NCI-H526 treated with DMSO at 0.1 percent for 48 hours (cell line): ENCODE data around the gene CCDC92.

Experiments used
- DNase-seq: peaks from one replicate; lab custom pipeline; 2025; lab: John Stamatoyannopoulos, UW

CCDC92 gene

DNA sequence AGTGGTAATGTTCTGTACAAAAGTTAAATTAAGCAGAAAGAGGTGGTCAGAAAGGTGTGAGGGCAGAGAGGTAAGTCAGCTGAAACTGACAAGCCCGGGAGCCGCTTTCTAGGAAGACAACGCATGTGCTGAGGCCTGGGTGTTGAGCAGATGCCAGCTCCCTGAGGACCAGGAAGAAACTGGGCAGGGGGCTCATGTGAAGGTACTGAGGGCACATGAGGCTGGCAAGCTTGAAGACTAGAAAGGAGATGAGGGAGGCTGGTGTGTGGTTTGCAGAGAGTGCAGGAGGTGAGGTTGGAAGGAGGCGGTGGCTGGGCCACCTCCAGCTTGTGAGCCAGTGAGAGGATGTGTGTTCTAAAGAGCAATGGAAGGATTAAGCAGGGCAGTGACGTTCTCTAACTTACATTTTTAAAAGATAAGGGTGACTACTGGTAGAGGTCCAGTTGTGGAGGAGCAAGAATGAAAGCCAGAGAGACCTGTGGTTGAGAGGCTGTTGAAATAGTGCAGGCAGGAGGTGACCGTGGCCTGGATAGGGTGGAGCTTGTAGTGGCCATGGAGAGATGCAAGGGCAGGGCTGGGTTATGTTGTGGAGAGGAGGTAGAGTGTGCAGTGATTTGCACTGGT, 29.5 kb upstream of the CCDC92 start:
- no peak for DNase-seq

DNA sequence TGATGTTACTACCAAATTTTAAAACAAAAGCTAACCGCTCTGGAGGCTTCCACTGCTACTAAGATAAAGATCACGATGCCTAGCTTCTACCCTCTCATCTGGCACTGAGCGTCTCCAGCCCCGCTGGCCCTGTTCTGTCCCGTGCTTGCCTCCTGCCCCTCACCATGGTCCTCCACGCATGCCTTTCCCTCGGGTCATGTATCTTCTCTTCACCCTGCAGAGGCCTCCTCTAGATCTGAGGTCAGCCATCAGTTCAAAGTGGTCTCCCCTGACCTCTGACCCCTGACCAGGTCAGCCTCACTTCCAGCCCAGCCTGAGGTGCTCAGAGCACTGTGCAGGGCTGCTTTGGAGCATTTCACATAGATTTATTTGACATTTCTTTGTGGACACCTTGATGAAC, 28.7 kb upstream of the CCDC92 start:
- DNase-seq = no peak

DNA sequence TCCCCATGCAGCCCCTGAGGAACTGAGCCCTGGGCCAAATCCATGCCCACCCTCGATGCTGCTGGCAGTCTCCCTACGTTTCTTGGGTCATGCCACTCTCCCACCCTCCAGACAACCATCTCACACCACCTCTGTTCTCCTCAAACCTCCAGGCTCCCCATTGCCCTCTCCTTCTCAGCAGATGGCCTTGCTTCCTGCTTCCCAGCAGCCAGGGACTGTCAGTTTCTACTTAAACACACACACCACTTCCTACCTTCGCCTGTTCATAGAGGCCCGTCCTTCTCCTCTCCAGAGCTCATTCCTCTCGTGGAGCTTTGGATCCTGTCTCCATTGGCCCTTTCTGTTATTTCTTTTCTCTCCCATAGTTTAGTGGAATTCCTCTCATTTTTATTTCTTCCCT, 27.5 kb upstream of the CCDC92 start:
- no peak for DNase-seq

DNA sequence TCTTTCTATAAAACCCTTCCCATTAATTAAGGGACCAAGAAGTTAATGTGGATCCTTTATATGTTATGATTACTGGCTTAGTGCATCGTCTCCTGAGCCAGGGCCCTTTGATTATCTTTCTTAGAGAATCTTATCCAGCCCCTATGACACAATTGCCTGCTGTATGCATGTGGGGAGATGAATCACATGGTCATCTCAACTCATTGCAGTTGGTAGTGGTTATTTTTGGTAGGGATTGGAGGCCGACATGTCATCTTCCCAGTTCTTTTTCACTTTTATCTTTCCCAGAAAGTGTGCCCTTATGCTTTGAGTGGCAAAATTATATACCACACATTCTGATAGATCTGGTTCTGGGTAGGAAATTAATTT, 26.3 kb upstream of the CCDC92 start:
- no peak for DNase-seq

DNA sequence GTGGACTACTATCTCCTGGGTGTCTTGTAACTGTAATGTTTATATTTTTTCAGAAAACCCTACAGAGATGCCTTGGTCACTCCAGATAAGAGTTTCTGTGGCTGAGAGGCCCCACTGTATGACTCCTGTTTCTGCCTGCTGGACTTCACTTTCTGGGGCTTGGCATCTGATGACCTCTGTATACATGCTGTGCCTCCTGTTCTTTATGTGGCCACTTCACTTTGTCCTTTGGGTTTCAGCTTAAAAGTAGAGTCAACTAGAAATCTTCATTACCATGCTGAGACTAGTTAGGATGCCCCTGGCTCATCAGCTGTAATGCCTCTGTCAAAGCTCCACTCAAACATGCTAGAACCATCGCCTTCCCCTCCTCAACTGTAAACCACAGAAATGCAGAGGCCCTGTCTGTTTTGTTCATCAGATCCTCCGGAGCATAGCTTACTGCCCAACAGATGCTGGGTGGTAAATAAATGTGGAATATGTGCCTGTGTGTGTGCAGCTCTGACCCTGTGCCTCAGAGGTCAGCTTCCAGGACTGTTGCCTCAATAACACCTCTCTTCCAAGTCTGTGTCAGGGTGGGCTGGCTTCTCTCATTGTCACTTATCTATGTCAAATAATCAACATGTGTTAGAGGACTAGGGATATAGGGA, 25.8 kb upstream of the CCDC92 start:
- no peak for DNase-seq

DNA sequence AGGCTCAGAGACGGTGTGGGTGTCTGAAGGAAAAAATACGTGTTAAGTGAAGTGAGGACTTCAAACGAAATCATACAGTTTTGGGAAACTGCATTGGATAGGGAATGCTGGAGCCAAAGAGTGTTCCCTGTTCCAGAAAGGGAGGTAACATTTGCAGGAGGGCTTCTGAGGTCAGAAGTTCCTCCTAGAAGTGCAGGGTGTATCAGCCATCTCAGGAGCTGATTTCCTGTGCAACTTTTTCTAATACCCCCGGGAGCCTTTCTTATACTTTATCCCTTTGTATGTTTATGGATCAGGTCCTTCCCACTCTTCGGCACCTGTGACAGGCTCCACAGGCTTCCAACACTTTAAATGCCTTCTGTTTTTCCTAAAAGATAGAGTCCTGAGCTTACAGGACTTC, 25.3 kb upstream of the CCDC92 start:
- no peak for DNase-seq

DNA sequence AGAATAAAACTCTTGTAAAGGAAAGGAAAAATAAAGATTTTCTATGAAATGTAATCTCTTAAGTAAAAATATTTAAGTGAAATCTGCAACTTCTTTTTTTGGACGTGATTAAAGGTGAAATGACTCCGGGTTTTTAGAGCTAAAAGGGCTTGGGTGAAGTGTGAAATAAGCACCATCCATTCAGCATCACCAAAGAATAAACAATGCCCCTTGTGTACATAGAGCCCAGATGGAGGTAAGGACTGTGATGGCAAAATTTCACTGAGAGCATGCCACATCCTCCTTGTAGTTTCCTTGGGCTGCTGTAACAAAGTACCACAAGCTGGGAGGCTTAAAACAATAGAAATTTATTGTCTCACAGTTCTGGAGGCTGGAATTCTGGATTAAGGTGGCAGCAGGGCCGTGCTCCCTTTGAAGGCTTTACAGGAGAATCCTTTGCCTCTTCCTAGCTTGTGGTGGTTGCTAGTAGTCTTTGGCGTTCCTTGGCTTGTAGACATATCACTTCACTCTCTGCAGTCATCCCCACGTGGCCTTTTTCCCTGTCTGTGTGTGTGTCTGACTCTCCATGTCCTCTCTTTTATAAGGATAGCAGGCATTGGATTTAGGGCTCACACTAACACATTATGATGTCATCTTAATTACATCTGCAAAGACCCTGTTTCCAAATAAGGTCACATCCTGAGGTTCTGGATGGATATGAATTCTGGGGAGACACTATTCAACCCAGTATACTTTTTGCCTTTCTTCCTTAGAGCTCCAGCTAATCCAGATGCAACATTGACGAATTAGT, 24.6 kb upstream of the CCDC92 start:
- no peak for DNase-seq

DNA sequence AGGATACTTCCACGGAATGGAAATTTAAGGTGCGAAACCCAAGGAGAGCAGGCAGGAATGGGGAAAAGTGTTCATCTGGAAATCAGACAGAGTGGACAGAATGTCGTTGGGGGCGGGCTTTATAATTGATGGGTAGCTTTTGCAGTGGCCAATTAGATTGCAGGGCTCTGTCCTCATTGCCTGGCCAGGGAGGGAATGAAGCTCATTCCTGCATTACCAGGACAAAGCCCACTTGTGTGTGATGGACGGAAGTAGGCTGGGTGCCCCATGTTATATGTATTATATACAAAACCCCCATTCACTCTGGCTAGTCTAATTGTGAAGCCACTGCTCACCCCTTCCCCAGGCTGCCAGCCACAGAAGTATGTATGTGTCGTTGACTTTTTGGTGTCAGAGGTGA, 23.9 kb upstream of the CCDC92 start:
- DNase-seq = no peak

DNA sequence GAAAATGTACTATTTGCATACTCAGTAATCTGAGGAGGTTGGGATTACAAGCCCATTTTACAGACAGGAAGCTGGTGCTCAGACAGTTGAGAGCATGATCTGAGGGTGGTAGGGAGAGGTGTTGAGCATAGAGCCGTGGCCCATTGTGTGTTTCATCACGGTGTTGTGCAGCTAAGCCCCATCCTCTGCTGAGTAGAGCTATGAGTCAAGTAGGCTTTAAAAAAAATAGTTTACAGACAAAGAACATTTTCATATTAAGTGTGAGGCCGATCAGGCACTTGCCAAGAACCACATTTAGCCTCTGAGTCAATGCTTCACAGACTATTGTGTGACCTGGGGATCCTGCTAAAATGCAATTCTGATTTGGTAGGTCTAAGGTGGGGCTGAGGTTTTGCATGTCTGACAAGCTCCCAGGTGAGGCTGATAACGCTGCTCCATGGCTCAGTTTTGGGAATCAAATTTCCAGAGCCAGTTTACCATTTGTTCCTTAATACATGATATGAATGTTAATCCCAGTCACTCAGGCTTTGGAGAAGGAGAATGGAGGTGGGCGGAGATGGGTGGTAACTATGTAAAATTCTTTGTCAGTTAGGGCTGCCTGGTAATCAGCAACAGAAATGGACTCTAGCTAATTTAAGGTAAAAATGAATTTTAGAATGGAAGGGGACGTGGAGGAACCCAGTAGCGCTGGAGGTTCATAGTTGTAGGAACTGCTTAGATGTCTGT, 22.6 kb upstream of the CCDC92 start:
- no peak for DNase-seq

DNA sequence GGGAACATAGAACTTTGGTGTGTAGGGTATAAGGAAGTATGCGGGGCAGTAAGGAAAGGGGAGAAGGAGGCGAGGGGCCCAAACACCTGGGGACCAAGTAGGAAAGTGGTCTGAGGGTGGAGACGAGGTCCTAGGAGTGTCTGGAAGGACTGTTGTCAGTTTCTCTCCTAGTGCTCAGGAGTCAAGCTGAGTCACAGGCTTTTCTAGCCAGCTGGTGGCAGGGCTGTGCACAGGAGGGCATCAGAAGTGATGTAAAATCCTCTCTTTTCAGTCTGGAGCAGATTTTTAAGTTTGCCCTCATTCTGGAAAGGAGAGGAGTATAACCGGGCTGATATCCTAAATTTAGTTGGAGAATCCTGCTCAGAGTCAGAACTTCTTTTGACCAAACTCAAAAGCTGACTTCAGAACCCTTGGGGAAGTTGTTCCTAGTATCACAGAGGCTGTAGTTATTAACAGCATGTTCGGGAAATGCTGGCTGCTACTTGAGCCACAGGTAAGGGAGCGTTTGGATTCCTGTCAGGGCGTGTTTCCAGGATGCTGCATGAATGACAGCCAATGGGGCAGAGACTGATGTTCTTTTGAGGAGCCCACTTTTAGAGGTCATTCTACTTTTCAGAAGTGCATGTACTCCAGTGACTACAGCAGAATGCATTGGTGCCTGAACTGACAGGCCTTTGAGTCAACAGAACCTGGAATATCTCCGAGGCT, 19.6 kb upstream of the CCDC92 start:
- DNase-seq = no peak

DNA sequence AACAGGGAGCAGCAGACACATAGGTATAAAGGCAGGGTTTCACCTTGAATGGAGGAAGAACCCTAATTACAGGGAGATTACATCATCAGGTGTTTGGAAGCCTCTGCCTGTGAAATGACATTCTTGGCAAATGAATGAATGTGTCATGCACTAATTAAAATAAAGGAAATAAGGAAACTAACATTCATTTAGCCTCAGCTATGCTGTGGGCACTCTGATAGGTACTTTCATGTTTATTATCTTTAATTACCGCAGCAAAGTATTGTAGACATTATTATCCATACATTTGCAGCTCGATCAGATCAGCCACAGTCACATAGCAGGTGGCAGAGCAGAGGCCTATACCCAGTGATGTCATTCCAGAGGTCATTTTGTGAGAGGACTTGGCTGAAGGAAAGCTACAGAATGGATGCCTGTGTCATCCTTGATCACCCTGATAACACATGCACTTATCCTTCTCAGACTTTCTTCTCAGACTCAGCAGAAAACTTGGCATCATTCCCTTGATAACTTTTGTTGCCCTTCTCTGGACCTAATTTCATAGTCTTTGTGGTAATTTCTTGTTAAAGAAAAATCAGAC, 18.8 kb upstream of the CCDC92 start:
- no peak for DNase-seq

DNA sequence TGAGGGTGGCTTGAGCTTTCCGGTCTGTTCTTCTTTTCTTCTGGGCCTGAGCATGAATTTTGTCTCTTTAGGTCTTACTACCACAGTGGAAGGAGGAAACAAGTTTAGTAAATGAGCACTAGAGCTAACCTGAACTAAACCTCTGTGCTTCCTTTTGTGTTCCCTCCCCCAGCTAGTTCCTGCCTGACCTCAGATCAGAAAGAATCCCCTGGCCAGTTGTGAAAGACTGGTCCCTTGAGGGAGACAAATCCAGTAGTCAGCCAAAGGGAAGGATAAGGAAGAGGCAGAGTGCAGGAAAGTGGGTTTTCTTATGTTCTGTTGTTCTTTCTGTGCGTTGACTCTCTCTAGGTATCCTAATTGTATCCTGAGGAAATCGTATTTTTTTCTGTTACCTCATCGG, 17.9 kb upstream of the CCDC92 start:
- no peak for DNase-seq

DNA sequence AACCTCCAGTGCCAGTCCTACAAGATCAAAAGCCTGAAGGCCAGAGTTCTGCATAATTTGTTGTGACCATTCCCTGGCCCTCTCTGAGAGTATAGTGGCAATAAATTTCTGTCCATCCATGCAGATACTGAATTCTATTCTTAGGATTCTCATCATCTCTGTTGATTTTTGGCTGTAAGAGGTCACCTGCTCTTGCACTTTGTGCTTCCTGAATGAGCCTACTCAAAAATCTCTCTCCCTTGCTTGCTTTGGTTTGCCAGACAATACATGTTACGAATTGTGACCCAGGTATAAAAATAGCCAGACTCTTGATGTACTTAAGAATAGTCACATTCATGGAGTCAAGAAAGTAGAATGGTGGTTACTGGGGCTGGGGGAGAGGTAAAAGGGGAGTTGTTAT, 17.1 kb upstream of the CCDC92 start:
- DNase-seq = no peak

DNA sequence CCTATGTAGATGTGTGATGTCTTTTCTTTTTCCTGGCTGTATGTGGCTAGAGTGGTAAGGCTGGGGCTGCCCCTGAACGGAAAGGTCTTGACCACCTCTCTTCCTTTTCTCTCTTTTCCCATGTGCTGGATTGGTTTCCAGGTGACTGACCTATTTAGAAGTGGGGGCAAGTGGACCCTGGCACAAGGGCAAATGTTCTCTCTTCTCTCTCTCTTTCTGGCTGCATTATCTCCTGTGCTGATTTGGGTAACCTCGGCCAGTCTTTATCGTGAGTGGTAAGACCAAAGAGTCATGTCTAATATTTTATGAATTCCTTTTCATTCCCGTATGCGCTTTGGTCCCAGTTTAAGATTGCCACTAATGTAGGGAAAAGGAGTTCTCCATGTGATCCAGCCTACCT, 16.5 kb upstream of the CCDC92 start:
- no peak for DNase-seq

DNA sequence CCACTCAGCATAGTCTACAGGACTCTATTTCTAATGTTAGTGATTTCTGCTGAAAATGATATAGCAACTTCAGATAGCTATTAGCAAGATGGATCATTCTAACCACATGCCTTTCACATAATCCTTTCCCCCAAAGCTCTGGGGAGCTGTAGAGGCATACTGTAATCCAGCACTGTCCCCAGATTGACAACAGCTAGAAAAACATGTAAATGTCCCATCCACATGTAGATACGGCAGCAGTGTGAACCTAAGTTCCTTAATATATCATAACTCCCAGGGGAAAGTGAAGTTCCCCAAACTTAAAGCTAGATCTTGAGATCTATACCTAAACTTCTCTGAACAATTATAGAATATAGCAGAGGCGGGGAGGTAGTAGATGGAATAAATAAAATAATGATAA, 14.4 kb upstream of the CCDC92 start:
- DNase-seq = no peak

DNA sequence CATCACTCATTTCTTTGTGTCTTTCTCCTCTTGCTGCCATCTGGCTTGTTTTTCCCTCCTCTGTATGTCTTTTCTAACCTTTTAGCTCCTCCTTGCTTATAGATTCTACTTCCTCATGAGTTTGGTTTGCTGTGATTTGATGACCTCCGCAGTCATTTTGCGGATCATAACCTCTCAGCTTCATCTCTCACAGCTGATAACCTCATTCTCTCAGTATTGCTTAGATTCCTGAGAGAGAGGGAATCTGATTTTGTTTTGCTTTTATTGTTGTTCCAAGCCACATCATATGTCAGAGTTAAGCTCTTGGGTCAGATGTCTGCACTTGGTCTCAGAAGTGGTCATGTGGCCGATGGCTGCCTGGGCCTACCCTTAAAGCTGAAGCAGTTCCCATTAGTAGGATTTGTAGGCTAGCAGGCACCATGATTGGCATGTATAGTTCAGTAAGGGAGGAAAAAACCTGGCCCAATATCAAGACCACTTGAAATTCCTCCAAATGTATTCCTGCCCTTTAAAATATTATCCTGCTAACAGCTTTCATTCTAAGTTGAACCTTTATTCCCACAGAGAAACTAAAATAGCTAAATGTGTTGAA, 13.8 kb upstream of the CCDC92 start:
- DNase-seq = no peak

DNA sequence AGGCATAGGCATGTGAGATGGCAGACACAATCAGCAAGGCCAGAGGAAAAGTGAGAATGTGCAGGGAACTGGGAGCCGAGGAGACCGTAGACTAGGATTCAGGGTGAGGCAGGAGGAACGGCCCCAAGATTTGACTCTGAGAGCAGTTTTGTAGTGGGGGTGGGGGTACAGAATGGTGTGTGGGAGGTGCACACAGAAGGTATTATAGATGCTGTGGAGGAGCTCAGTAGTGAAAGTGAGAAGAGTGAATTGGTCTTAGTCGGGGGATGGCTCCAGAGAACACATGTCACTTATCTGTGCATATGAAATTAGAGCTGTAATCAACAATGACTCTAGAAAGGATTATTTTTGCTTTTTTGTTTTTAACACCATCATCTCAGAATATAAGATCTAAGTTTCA, 12.3 kb upstream of the CCDC92 start:
- no peak for DNase-seq

DNA sequence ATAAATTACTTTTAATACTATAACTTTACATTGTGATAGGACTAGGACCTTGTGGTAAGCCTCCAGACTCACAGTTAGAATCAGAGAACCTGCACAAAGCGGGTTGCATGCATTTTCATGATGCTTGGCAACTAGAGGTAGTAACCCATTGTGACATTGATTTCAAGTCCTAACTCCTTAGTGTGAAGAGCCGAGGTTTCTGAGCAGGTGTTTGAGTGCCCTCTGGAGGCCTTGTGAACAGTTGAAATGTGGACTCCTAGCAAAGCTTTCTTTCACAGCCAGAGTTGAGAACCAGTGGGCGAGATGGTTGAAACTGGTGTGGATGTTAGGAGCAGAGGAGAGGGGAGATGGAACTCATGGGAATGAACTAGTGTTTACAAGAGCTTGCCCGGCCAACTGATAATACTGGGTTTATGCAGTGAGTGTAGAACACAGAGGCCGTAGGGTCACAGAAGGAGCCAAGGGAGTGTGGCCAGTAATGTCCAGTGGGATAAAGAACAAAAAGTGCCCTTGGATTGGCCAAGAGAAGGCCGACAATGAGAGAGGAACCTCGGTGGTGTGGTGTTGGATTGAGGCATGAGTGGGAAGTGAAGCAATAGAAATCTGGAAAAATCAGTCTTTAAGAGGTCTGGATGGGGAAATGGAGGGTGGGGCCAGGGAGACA, 11.3 kb upstream of the CCDC92 start:
- peak; percentile 38 for DNase-seq

DNA sequence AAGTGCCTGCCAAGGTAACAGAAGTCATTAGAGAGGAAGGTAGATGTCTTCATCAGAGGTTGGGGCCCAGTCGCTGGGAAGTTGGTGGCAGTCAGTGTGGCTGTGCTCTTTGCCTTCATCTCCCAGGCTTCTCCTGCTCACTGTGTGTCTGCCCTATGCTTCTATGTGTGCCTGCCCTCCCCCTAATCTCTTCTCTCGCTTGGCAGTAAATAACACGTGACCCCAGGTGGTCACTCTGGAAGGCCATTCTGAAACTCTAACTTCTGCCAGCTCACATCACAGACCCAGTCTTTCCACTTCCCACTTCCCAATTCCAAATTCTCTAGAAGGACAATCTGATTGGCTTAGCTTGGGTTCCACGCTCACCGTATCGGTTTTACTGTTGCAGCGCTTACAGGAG, 9.6 kb upstream of the CCDC92 start:
- DNase-seq = no peak

DNA sequence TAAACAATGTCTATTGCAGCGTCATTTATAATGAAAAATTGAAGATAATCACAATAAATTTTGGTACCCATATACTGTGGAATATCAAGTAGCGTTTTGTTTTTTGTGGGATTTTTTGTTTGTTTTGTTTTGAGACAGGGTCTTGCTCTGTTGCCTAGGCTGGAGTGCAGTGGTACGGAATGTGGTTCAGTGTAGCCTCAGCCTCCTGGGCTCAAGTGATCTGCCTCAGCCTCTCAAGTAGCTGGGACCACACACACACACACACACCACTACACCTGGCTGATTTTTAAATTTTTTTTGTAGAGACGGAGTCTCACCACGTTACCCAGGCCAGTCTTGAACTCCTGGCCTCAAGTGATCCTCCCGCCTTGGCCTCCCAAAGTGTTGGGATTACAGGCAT, 6.9 kb upstream of the CCDC92 start:
- no peak for DNase-seq

DNA sequence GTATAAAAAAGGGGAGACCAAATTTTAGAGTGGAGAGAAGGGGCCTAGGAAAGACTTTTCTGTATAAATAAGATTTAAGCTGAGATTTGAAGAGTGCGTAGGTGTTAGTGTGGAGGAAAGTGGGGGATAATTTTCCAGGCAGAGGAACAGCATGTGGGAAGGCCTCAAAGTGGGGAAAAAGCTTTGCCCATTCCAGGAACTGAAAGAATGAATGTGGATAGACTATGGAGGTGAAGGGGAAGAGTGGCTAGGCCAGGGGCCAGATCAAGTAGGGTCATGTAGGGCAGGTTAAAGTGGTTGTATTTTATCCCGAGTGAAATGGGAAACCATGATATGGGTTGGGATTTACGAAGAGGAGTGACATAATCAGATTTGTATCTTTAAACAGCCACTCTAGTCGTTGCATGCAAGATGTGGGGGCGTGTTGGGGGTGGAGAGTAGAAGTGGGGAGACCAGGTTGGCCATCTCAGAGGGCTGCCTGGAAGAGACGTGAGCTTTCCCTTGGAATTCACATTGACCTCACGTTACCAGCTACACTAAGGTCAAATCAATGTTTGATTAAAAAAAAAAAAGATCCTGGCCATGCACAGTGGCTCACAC, 3.7 kb upstream of the CCDC92 start:
- no peak for DNase-seq
